CD4-positive, alpha-beta T cell (primary cell): ENCODE measurements around the gene MEGF11. TPM values are rescaled to one million over a fixed set of nuclear protein-coding genes. Genes with fewer than 3 reads are reported as not detected.

ENCODE experiments used
- ATAC-seq: fragments of 200-7000 bp; cut with Tn5 transposase; one replicate; pipeline ENCODE4 v1.10.0; 2022; ENCODE audit warnings: mild to moderate bottlenecking; ENCODE audit not compliant: poor library complexity
- CTCF ChIA-PET: fragments of 350-600 bp; sonication (Branson Sonifier 250); formaldehyde crosslinking; loops from one replicate; lab custom pipeline; 2021; ENCODE audit warnings: antibody characterized with exemption, inconsistent platforms; lab: Charles Lee
- POLR2A ChIA-PET: fragments of 350-600 bp; sonication (Branson Sonifier 250); formaldehyde crosslinking; loops from one replicate; lab custom pipeline; 2021; ENCODE audit warnings: antibody characterized with exemption, inconsistent platforms; lab: Charles Lee
- DNase-seq, 14 experiments: peaks; one replicate each; pipeline ENCODE4 v3.0.0-alpha.2; 2013 to 2020; ENCODE audit warnings: mixed read lengths in 2 of 14
- H3K27ac ChIP-seq, 2 donors: one replicate each; pipeline versions ENCODE4 v1.5.1 to v1.7.0; 2013; ENCODE audit warnings: low read length in 2 of 2, low read depth in 1 of 2, mild to moderate bottlenecking in 1 of 2
- H3K27me3 ChIP-seq, 2 experiments: 1 replicate in 1 of 2; 2 replicates in 1 of 2; pipeline versions ENCODE4 v1.6.1 to v1.7.0; 2013; ENCODE audit warnings: low read length in 2 of 2, control low read depth in 1 of 2, mild to moderate bottlenecking in 1 of 2, moderate library complexity in 1 of 2; ENCODE audit not compliant: insufficient read depth in 2 of 2, control insufficient read depth in 1 of 2
- H3K36me3 ChIP-seq: one replicate; pipeline ENCODE4 v1.6.1; 2013; ENCODE audit warnings: low read length, control low read depth; ENCODE audit not compliant: insufficient read depth
- H3K4me1 ChIP-seq: one replicate; pipeline ENCODE4 v1.6.1; 2013; ENCODE audit warnings: low read length, control low read depth; ENCODE audit not compliant: insufficient read depth
- H3K4me3 ChIP-seq: one replicate; pipeline ENCODE4 v1.5.1; 2013; ENCODE audit warnings: mild to moderate bottlenecking, low read length, moderate library complexity
- H3K9me3 ChIP-seq, 2 experiments: 1 replicate in 1 of 2; 2 replicates in 1 of 2; pipeline versions ENCODE4 v1.6.1 to v1.7.0; 2013; ENCODE audit warnings: low read length in 2 of 2, mild to moderate bottlenecking in 2 of 2, control low read depth in 1 of 2, moderate library complexity in 1 of 2; ENCODE audit not compliant: control insufficient read depth in 1 of 2, insufficient read depth in 1 of 2
- H3K27ac Mint-ChIP-seq: one replicate; pipeline ENCODE4 v1.8.0; 2020; ENCODE audit warnings: mixed read lengths
- H3K27me3 Mint-ChIP-seq: one replicate; pipeline ENCODE4 v1.8.0; 2021; ENCODE audit warnings: mixed read lengths
- H3K36me3 Mint-ChIP-seq: one replicate; pipeline ENCODE4 v1.8.0; 2021; ENCODE audit warnings: low read depth, mixed read lengths
- H3K4me1 Mint-ChIP-seq: one replicate; pipeline ENCODE4 v1.8.0; 2021; ENCODE audit warnings: low read depth, mixed read lengths
- H3K4me3 Mint-ChIP-seq: one replicate; pipeline ENCODE4 v1.8.0; 2020; ENCODE audit warnings: mild to moderate bottlenecking, mixed read lengths
- H3K9me3 Mint-ChIP-seq: one replicate; pipeline ENCODE4 v1.8.0; 2020; ENCODE audit warnings: mixed read lengths
- intact Hi-C, 2 experiments: fragments of 100-400 bp; cut with DNase I in 1 of 2; cut with micrococcal nuclease in 1 of 2; formaldehyde crosslinking; loops; one replicate each; pipeline versions ENCODE4 v1.15.1 to v1.9.0; 2023 to 2025; cut with DNase I, micrococcal nuclease
- total RNA-seq, 174 experiments: library from RNA in 2 of 174; stranded (reverse) in 2 of 174; gene quantifications; one replicate each; pipeline ENCODE4 v1.2.3 and lab custom pipeline; 2021 to 2026
- TF ChIP-seq, protein P1 (sequence below): fragments of 200-600 bp; IDR thresholded peaks from one replicate; pipeline ENCODE4 v1.8.0; 2022; ENCODE audit warnings: antibody characterized with exemption, mild to moderate bottlenecking

MEGF11 gene
- total RNA-seq, 2 experiments from 2014 or later, result not detected

DNA sequence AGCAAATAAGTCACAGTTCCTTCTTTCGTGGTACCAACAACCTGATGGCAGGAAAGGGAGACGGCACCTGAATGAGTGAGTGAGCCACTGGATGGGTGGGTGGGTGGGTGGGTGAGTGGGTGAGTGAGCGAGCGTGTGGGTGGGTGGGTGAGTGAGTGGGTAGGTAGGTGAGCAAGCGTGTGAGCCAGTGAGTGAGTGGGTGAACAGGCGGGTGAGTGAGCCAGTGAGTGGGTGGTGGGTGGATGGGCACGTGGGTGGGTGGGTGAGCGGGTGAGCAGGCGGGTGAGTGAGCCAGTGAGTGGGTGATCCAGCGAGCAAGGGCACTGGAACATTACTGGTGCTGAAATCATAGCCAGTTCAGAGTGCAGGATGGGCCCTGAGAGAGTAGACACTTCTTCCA is 152.8 kb downstream of the MEGF11 start:
- no peaks in the 10 kb centered on the region for H3K9me3 ChIP-seq
- POLR2A ChIA-PET, result no interaction called here
- no peaks in the 10 kb centered on the region for H3K36me3 ChIP-seq
- Mint-ChIP-seq H3K27me3 (peaks cover 4% of the 10 kb centered on the region), H3K36me3 (no peaks in the 10 kb centered on the region), H3K4me3 (no peak overlapping the region), H3K9me3 (no peaks in the 10 kb centered on the region), H3K4me1 (no peaks in the 10 kb centered on the region), H3K27ac (no peak overlapping the region)
- intact Hi-C loops, result no loop called here
- TF ChIP-seq, protein P1, sequence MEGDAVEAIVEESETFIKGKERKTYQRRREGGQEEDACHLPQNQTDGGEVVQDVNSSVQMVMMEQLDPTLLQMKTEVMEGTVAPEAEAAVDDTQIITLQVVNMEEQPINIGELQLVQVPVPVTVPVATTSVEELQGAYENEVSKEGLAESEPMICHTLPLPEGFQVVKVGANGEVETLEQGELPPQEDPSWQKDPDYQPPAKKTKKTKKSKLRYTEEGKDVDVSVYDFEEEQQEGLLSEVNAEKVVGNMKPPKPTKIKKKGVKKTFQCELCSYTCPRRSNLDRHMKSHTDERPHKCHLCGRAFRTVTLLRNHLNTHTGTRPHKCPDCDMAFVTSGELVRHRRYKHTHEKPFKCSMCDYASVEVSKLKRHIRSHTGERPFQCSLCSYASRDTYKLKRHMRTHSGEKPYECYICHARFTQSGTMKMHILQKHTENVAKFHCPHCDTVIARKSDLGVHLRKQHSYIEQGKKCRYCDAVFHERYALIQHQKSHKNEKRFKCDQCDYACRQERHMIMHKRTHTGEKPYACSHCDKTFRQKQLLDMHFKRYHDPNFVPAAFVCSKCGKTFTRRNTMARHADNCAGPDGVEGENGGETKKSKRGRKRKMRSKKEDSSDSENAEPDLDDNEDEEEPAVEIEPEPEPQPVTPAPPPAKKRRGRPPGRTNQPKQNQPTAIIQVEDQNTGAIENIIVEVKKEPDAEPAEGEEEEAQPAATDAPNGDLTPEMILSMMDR, result no peak
- DNase-seq (no peak), ATAC-seq (no peak)
- CTCF ChIA-PET, result no interaction called here
- H3K27ac ChIP-seq, result no peak overlapping the region
- no peak overlapping the region for H3K4me3 ChIP-seq
- H3K4me1 ChIP-seq, result no peaks in the 10 kb centered on the region
- H3K27me3 ChIP-seq, result peaks cover 3 to 4% of the 10 kb centered on the region in 2 experiments

DNA sequence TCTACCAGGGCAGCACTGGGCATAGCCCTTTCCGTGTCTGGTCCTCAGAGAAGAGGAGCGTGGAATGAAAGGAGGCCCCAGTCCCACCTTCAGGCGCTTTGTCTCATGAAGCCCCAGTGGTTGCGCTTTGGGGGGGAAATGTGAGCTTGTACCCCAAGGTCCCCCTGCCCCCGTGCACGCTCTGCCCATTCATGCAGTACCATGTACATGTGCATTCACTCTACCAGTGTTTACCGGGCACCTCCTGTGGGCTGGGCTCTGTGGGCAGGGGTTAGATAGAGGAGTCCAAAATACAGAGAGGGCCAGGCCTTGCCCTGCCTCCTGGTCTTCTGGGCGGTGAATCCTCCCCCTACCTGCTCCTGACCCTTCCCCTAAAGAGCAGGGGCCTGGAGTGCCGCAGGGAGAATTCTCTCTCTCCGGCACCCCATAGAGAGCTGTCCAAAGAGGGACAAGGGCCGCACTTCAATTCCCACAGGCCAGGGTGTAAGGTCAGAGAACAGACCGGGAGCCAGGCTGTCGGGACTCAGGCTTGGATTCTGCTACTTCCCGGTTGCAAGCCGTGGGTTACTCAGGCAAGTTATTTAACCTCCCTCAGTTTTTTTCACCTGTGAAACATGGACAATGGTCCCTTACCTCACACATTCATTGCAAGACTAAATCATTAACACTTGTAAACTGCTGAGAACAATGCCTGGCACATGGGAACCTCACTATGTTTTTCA is 153.4 kb downstream of the MEGF11 start:
- TF ChIP-seq, protein P1, result no peak

DNA sequence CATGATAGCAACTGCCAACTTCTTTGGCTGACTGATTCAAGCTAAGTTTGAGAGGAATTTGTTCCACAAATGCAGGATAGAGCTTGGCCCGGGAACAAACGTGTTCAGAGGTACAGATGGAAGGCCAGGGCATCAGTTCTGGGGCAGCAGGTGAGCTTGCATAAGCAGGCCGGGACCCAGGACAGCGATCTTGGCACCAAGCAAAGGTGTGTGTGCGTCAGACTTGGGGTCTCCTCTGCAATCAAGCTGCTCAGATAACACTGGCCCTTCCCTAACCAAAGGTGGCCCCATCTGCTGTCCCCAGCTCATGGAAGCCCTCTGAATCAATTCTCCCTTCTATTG is 155.6 kb downstream of the MEGF11 start:
- Mint-ChIP-seq H3K27me3 (peaks cover 9% of the 10 kb centered on the region), H3K27ac (no peak overlapping the region), H3K4me3 (no peak overlapping the region), H3K36me3 (no peaks in the 10 kb centered on the region), H3K9me3 (no peaks in the 10 kb centered on the region), H3K4me1 (no peaks in the 10 kb centered on the region)
- H3K36me3 ChIP-seq, result no peaks in the 10 kb centered on the region
- H3K27ac ChIP-seq, result no peak overlapping the region
- TF ChIP-seq, protein P1, result no peak
- H3K4me3 ChIP-seq, result no peak overlapping the region
- ATAC-seq (no peak), DNase-seq (no peak)
- ChIA-PET POLR2A (no interaction called here), CTCF (no interaction called here)
- H3K27me3 ChIP-seq, result peaks cover 0 to 3% of the 10 kb centered on the region in 2 experiments
- no peaks in the 10 kb centered on the region for H3K9me3 ChIP-seq
- intact Hi-C loops, result no loop called here
- no peaks in the 10 kb centered on the region for H3K4me1 ChIP-seq

More for the DNA sequence above, 153.4 kb downstream of the MEGF11 start:
- intact Hi-C loops, result no loop called here
- H3K27ac Mint-ChIP-seq, result no peak overlapping the region
- no peaks in the 10 kb centered on the region for H3K4me1 Mint-ChIP-seq
- no peaks in the 10 kb centered on the region for H3K36me3 Mint-ChIP-seq
- POLR2A ChIA-PET, result no interaction called here
- H3K4me3 ChIP-seq, result no peak overlapping the region
- no peaks in the 10 kb centered on the region for H3K9me3 ChIP-seq
- no peak overlapping the region for H3K4me3 Mint-ChIP-seq
- ATAC-seq (no peak), DNase-seq (no peak)
- H3K9me3 Mint-ChIP-seq, result no peaks in the 10 kb centered on the region
- no peak overlapping the region for H3K27ac ChIP-seq
- H3K27me3 Mint-ChIP-seq, result peaks cover 3% of the 10 kb centered on the region
- no peaks in the 10 kb centered on the region for H3K36me3 ChIP-seq
- no peaks in the 10 kb centered on the region for H3K4me1 ChIP-seq
- CTCF ChIA-PET, result no interaction called here
- H3K27me3 ChIP-seq, result peaks cover 3 to 4% of the 10 kb centered on the region in 2 experiments
